Head of caudate nucleus (tissue), 42 donors: Measurements from ENCODE around the gene NFAM1.

Experiments
- DNase-seq, 42 donors: peaks; one replicate each; pipeline versions ENCODE4 v3.0.0 to v3.0.0-alpha.2; 2020 to 2021; ENCODE audit warnings: mixed read lengths in 7 of 42
- intact Hi-C: fragments of 100-400 bp; cut with DNase I; formaldehyde crosslinking; loops from one replicate; pipeline ENCODE4 v1.15.0; 2022

Gene NFAM1

DNA sequence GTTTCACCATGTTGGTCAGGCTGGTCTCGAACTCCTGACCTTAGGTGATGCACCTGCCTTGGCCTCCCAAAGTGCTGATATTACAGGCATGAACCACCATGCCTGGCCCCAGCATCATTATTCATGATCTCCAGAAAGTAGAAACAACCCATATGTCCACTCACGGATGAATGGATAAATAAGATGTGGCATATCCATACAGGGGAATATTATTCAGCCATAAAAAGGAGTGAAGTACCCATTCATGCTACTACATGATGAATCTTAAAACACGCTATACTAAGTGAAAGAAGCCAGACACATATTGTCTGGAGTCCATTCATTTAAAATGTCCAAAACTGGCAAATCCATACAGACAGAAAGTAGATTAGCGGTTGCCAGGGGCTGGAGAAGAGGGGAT, 81.8 kb downstream of the NFAM1 start:
- no peak for DNase-seq
- intact Hi-C loops = no loop called here

DNA sequence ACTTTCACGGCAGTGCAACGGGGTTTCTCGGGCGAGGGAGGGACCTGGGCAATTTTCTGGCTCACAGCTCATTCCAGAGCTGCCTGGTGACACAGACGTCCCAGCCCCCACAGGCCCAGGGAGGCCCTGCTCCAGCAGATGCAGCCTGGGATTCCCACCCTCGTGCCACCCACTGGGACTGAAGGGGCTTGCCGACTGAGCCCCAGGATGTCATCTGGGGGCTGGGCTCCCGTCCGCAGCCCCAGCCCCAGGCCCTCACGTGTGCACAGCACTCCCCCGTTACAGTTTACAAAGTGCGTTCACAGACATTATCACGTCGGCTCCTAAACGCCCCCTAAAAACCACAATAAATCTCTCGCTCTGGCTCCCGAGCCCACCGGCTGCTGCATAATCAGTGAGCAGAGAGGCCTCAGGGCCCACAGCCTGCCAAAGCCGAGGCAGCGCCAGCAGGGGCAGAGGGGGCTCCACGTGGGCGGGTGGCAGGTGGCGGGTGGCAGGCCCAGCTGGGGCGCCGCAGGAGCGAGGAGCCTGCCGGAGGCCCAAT, 84.8 kb downstream of the NFAM1 start:
- intact Hi-C loops = loop anchor here (10.0 kb wide), 1 partner anchor 87 kb away; the partner anchor contains the start of gene NFAM1
- peak in 22 of 42 donors; percentile 29 to 79 (median 58) for DNase-seq

- intact Hi-C loops = loop anchor here (10.0 kb wide), 1 partner anchor 88 kb away; the partner anchor contains the start of gene NFAM1
- DNase-seq = no peak
Measured at GRCh38 chr22:42346722-42347121, 85.5 kb downstream of the NFAM1 start.

GRCh38 chr22:42345458-42345857, 86.7 kb downstream of the NFAM1 start:
- DNase-seq = no peak
- intact Hi-C loops = loop anchor here (10.0 kb wide), 1 partner anchor 89 kb away; the partner anchor contains the start of gene NFAM1

- DNase-seq = peak in 41 of 42 donors; percentile 71 to 95 (median 87)
- intact Hi-C loops = loop anchor here (10.0 kb wide), 1 partner anchor 90 kb away; the partner anchor contains the start of gene NFAM1
Measured at GRCh38 chr22:42344361-42344905, 87.8 kb downstream of the NFAM1 start.

DNA sequence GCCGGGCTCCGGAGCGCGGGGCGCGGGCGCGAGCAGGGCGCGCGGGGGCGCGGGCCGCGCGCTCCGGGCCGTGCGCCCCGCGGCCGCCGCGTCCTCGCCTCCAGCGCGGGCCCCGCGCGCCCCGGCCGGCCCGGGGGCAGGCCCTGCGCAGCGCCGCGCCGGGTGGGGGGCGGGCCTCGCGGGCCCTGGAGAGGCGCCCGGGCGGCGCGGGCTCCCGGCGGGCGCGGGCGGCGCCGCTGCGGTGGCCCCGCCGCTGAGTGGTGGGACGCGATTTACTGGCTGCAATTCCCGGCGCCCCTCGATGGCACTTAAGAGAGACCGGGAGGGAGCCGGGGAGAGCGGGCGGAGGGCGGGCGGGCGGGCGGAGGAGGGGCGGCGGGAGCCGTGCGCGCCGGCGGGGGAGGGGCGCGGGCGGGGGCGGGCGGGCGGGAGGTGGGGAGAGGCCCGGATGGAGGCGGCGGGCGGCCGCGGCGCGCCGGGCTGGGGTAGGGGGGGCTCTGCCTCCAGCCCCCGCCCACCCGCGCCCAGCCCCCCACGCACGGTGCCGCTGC, 88.6 kb downstream of the NFAM1 start:
- intact Hi-C loops = loop anchor here (10.0 kb wide), 1 partner anchor 91 kb away; the partner anchor contains the start of gene NFAM1
- DNase-seq = peak in 18 of 42 donors; percentile 22 to 72 (median 51)

- intact Hi-C loops = loop anchor here (10.0 kb wide), 1 partner anchor 92 kb away; the partner anchor contains the start of gene NFAM1
- peak in 11 of 42 donors; percentile 31 to 64 (median 51) for DNase-seq
Measured at GRCh38 chr22:42343121-42343454, 89.1 kb downstream of the NFAM1 start.

DNA sequence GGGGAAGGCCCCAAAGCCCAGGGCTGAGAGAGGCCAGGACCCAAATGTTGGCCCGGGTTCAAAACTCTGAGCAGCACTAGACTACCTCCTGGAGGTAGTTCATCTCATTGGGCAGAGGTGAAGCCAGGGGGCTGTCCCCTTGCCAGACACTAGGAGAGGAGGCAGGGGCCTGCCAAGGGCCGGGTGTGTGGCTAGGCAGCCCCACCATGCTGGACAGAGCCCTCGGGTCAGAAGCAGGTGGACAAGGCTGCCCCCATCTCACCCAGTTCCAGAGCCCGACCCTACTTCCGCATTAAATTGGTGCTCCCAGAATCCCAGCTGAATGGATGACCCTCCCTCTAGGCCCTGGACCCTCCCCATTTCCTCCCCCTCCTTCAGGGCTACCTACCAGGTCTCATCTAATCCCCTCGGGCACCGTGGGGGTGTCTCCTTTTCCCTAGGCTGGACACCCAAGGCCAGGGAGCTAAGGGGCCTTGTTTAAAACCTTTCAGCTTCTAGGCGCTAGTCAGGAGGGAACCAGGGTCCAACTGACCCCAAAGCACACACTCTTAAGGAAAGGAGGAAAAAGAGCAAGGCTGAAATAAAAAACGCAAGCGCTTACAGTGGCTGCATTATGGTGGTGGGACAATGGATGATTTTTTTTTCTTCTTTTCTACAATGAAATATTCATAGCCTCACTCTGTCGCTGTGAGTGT, 89.6 kb downstream of the NFAM1 start:
- intact Hi-C loops = loop anchor here (10.0 kb wide), 1 partner anchor 92 kb away; the partner anchor contains the start of gene NFAM1
- peak in 1 of 42 donors; percentile 20 for DNase-seq

DNA sequence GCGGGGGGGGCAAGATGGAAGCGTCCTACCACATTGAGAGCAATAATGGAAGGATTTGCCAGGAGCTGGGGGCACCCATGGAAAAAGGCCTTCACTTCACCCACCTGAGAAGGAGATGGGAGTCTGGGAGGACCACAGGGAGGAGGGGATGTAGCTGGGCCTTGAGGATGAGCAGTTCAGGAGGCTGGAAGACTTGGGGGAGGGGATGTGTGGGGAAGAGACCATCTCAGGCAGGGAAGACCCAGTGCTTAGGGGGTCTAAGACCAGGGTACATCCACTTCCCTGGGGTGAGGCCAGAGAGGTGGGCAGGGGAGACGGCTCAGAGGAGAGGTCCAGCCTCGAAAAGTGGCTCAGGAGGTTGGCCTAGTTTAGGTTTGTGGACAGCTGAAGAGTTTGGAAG, 90.4 kb downstream of the NFAM1 start:
- DNase-seq = no peak
- intact Hi-C loops = loop anchor here (10.0 kb wide), 1 partner anchor 93 kb away; the partner anchor contains the start of gene NFAM1

- intact Hi-C loops = loop anchor here (10.0 kb wide), 1 partner anchor 94 kb away; the partner anchor contains the start of gene NFAM1
- DNase-seq = peak in 25 of 42 donors; percentile 36 to 69 (median 55)
Measured at GRCh38 chr22:42340829-42341383, 91.3 kb downstream of the NFAM1 start.

GRCh38 chr22:42340150-42340549, 92.1 kb downstream of the NFAM1 start:
- no peak for DNase-seq
- intact Hi-C loops = loop anchor here (10.0 kb wide), 1 partner anchor 95 kb away; the partner anchor contains the start of gene NFAM1

DNA sequence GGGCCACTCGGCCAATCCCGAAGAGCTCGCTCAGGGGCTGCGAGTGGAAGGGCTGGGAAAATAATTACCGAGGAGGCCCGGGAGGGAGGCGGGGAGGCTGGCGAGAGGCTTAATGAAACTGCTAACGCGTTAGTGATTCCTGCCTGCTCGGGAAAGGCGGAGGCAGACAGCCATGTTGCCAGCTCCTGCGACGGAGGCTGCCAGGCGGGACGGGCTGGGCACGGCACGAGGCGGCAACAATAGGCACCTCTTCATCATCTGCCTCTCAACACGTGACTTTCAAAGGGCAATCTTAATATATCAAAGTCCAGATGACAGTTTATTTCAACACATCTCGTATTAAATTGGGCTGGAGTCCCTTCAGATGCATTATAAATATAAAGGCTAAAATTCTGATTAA, 93.7 kb downstream of the NFAM1 start:
- DNase-seq = peak; percentile 37 to 88 (median 71)
- intact Hi-C loops = no loop called here

- intact Hi-C loops = no loop called here
- no peak for DNase-seq
Measured at GRCh38 chr22:42337356-42337755, 94.8 kb downstream of the NFAM1 start.

DNA sequence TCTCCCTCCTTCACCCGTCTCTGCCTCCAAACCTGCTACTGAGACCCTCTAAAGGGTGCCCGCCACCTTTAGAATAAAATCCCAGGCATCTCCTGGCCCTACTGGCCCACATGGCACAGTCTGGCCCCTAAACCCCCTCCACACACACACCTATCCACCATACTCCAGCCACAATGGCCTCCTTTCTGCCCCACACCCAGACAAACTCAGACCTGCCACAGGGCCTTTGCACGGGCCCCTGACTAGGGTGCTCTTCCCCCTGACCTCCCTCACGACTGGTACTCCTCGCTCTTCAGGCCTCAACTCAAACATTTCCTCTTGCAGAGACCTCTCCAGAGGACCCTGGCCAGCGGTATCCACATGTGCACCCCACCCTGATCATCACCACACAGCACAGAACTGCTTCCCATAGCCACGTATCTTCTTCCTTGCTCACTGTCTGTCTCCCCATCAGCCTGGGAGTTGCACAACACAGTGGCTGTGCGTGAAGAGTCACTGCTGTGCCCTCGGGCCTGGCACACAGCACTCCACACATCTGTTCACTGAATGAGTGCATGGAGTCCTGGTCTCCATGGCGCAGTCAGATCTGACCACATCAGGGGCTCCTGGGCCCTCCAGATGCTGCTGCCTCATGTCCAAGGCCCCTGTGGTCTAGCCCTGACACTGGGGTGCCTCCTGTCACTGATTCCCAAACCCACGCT, 95.5 kb downstream of the NFAM1 start:
- peak in 2 of 42 donors; percentile 34 to 44 for DNase-seq
- intact Hi-C loops = no loop called here

DNA sequence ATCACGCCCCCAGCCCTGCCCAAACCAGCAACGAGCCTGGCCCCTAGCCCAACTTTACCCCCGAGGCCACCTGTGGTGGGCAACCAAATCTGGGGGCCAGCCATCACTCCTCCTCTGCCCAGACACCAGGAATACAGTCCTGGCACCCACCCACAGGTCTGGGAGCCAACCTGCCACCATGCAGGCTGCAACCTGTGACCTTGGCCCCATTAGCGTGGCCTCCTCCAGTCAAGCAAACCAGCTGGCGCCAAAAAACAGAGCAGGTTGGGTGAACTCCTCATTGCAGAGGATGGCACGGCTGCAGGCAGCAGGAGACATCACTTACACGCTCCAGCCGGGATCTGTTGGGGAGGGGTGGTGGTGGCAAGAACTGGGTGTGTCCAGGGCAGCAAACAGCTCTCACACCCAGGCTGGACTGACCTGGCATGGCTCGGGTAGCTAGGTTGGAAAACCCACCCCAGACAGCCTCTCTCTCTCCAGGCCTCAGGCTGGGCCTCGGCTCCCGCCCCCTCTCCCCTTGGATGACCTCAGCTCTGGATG, 96.3 kb downstream of the NFAM1 start:
- intact Hi-C loops = no loop called here
- DNase-seq = no peak

DNA sequence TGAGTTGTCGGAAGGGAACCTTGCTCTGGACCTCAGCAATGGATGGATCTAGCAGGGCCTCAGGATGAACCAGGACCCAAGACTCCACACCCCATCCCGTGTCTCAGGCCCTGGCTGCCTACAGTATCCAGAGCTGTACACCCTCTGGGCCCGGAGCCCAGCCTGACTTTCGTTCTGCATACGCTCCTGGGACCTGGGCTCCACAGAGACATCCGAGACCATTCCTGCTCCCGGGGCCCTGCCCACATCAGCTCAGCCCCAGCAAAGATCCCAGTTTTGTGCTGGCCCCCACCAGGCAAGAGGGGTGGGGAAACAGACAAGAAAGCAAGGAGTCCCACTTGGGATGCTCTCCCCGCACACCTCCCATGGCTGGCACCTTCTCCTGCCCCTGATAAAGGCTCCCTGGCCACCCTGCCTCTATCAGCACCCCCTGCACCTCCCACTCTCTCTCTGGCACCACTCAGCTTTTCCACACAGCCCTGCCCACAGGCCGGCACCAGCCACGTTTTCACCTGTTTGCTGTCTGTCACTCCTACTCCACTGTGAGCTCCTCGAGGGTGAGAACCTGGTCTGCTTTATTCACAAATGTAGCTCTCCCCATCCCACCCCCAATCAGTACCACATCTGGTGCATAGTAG, 97.2 kb downstream of the NFAM1 start:
- DNase-seq = peak in 3 of 42 donors; percentile 48 to 58 (median 49)
- intact Hi-C loops = no loop called here

GRCh38 chr22:42333544-42333943, 98.7 kb downstream of the NFAM1 start:
- intact Hi-C loops = no loop called here
- DNase-seq = no peak

DNA sequence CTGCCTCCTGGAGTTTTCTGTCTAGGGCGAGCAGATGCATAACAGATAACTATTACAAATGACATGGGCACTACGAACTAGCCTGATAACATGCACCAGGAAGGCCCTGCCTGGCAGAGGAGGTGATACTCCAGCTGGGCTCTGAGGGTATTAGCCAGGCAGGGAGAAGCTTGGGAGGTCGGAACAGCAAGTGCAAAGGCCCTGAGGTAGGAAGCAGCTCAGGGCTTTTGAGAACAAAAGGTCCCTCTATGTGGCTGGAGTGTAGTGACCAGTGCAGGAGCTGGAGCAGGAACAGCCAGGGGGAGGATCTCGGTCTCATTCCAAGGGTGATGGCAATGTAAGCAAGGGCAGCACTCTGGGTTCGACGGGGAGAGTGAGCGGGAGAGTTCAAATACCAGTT, 100.1 kb downstream of the NFAM1 start:
- intact Hi-C loops = no loop called here
- DNase-seq = no peak
